Fibroblast of villous mesenchyme (primary cell): Measurements from ENCODE around the gene FGF12. TPM values are rescaled to one million over a fixed set of nuclear protein-coding genes. Genes with fewer than 3 reads are reported as not detected.

ENCODE experiments used
- DNase-seq: peaks from one replicate; pipeline ENCODE4 v3.0.0-alpha.2; 2010; ENCODE audit warnings: low read depth
- H3K4me3 ChIP-seq: 2 replicates; pipeline ENCODE4 v1.5.1; 2011; ENCODE audit warnings: low read depth, mild to moderate bottlenecking, low read length
- CTCF ChIP-seq: IDR thresholded peaks from 2 replicates; pipeline ENCODE4 v1.5.1; 2012; ENCODE audit warnings: low read depth, mild to moderate bottlenecking, low read length; ENCODE audit not compliant: insufficient read depth
- total RNA-seq: library from RNA; depleted of rRNA; stranded (reverse); fragments of >200 nt; gene quantifications from 2 replicates; pipeline ENCODE4 v1.2.3, GENCODE V29; 2012

FGF12 gene
- total RNA-seq, 1 donor: under 0.01 TPM

GRCh38 chr3:192490720-192491119 is 236.6 kb downstream of the FGF12 start:
- no peak for DNase-seq
- TF ChIP-seq CTCF: no peak
- no peak overlapping the region for H3K4me3 ChIP-seq

GRCh38 chr3:192489579-192489978 is 237.8 kb downstream of the FGF12 start:
- DNase-seq: no peak
- TF ChIP-seq CTCF: no peak
- no peak overlapping the region for H3K4me3 ChIP-seq

GRCh38 chr3:192487033-192487432 is 240.3 kb downstream of the FGF12 start:
- H3K4me3 ChIP-seq: no peak overlapping the region
- no peak for DNase-seq
- no peak for TF ChIP-seq CTCF

- no peak for TF ChIP-seq CTCF
- H3K4me3 ChIP-seq: no peak overlapping the region
- no peak for DNase-seq
These were observed 244.5 kb downstream of the FGF12 start for GRCh38 chr3:192482809-192483208.

- no peak for TF ChIP-seq CTCF
- no peak for DNase-seq
- no peak overlapping the region for H3K4me3 ChIP-seq
These were observed 244.9 kb downstream of the FGF12 start for GRCh38 chr3:192482391-192482790.

GRCh38 chr3:192481638-192482037 is 245.7 kb downstream of the FGF12 start:
- TF ChIP-seq CTCF: no peak
- peak; percentile 20 for DNase-seq
- H3K4me3 ChIP-seq: no peak overlapping the region

GRCh38 chr3:192467230-192468140 is 259.9 kb downstream of the FGF12 start:
- peak; percentile 45 for DNase-seq
- TF ChIP-seq CTCF: peak; percentile 93
- H3K4me3 ChIP-seq: no peak overlapping the region
